GM23248 (cell line): ENCODE data around the gene IFT80.

Experiments
- EZH2 ChIP-seq: fragments of 200-600 bp; sonication (generic); IDR thresholded peaks from 2 replicates; pipeline ENCODE4 v1.6.1; 2018; ENCODE audit warnings: antibody characterized with exemption, mild to moderate bottlenecking; ENCODE audit not compliant: insufficient read depth, poor library complexity, severe bottlenecking
- EZH2phosphoT487 ChIP-seq: fragments of 200-600 bp; sonication (generic); IDR thresholded peaks from 2 replicates; pipeline ENCODE4 v1.6.1; 2018; ENCODE audit warnings: antibody characterized with exemption, moderate library complexity, mild to moderate bottlenecking, low read depth; ENCODE audit not compliant: insufficient read depth

GRCh38 chr3:160395297-160395696, 3.7 kb downstream of the IFT80 start:
- TF ChIP-seq EZH2phosphoT487 (no peak), EZH2 (no peak)
